ENCODE measurements around the gene STN1. TPM values are rescaled to one million over a fixed set of nuclear protein-coding genes. Genes with fewer than 3 reads are reported as not detected.

STN1 gene
- total RNA-seq, 1 experiment from 2014 or later, result 28.9 TPM

DNA sequence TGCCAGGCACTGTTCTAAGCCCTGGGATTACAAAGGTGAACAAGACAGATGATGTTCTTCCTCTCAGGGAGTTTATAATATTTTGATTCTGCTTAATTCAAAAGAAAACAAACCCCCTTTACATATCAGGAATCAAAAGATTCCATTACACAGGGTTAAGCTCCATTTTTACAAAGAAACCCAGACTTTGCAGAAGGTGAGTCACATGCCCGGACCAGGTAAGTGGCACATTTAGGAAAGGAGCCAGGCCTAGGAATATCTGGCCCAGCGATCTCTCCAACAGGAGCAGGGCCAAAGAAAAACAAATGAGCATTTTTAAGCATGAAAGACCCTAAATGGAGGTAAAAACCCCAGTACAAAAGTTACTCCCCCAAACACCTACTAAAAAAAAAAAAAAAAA lies 1.1 kb downstream of the STN1 start:
- in situ Hi-C loops (cut with HindIII; ENCODE audit: low pct_unique_long_range_greater_than_20kb, low sequenced_read_pairs) (no loop called here), intact Hi-C loops (cut with micrococcal nuclease; ENCODE audit: unreplicated experiment) (loop anchor here (5.0 kb wide), 1 partner anchor 50 kb away; the partner anchor contains the start of gene SLK)
- peak overlapping the region; percentile 98 for H3K27ac ChIP-seq (ENCODE audit: low read length)
- ChIA-PET POLR2A (no interaction called here), CTCF (no interaction called here)
- ATAC-seq, result no peak
- H3K4me1 ChIP-seq (ENCODE audit: control insufficient read depth, insufficient read depth, low read length), result peaks cover 28% of the 10 kb centered on the region
- no peak for DNase-seq (ENCODE audit: low read depth, low spot score)
- H3K27me3 ChIP-seq (ENCODE audit: control insufficient read depth, insufficient read depth, low read length), result no peaks in the 10 kb centered on the region
- peaks cover 7% of the 10 kb centered on the region; the same call in 1 of the 2 replicates for H3K36me3 ChIP-seq (ENCODE audit: control insufficient read depth, insufficient read depth, low read length)
- TSS peak; percentile 84 for BruUV-seq (replicated peaks)
- H3K9me3 ChIP-seq (ENCODE audit: control insufficient read depth, insufficient read depth, low read depth, low read length), result peaks cover 8% of the 10 kb centered on the region; the same call in 1 of the 2 replicates
- H3K4me3 ChIP-seq (ENCODE audit: low read depth in 2 of 2, low read length in 2 of 2), result peak overlapping the region; percentile 86 to 90
- TF ChIP-seq SIN3A (IDR thresholded peaks at IDR 0.05; ENCODE audit: borderline replicate concordance, insufficient read depth, low read depth, low read length), result no peak
- TF ChIP-seq CTCF (IDR thresholded peaks at IDR 0.05), result no peak
- no peak for TF ChIP-seq TCF7L2 (IDR thresholded peaks at IDR 0.05; ENCODE audit: low read depth, low read length)
- TF ChIP-seq POLR2AphosphoS5 (IDR thresholded peaks at IDR 0.05; ENCODE audit: low read depth, low read length), result no peak
- TF ChIP-seq, protein P1, sequence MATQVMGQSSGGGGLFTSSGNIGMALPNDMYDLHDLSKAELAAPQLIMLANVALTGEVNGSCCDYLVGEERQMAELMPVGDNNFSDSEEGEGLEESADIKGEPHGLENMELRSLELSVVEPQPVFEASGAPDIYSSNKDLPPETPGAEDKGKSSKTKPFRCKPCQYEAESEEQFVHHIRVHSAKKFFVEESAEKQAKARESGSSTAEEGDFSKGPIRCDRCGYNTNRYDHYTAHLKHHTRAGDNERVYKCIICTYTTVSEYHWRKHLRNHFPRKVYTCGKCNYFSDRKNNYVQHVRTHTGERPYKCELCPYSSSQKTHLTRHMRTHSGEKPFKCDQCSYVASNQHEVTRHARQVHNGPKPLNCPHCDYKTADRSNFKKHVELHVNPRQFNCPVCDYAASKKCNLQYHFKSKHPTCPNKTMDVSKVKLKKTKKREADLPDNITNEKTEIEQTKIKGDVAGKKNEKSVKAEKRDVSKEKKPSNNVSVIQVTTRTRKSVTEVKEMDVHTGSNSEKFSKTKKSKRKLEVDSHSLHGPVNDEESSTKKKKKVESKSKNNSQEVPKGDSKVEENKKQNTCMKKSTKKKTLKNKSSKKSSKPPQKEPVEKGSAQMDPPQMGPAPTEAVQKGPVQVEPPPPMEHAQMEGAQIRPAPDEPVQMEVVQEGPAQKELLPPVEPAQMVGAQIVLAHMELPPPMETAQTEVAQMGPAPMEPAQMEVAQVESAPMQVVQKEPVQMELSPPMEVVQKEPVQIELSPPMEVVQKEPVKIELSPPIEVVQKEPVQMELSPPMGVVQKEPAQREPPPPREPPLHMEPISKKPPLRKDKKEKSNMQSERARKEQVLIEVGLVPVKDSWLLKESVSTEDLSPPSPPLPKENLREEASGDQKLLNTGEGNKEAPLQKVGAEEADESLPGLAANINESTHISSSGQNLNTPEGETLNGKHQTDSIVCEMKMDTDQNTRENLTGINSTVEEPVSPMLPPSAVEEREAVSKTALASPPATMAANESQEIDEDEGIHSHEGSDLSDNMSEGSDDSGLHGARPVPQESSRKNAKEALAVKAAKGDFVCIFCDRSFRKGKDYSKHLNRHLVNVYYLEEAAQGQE (IDR thresholded peaks at IDR 0.05; ENCODE audit: insufficient read depth in 1 of 2, low read depth in 2 of 2, low read length in 1 of 2), result no peak

DNA sequence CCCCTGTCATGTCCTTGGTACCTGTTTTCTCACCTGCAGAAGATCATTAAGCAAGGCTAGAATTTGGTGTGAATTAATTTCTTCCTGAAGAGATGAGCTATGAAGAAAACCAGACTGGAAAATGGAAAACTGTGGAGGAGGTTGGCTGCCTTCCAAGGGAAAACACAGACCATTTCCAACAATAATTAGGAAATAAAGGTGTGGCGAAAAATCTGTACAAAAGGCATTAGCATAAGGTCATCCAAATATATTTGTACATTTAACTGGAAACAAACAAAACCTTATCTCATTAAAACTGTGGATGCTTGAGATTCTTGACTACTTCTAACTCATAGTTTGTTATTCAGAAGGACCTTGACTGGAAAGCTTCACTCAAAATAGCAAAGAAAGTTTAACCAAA lies 1.7 kb downstream of the STN1 start:
- ChIA-PET CTCF (no interaction called here), POLR2A (interaction anchor here (0.5 kb wide), 1 partner anchor 22 kb away, joined by 5 read pairs; no protein-coding TSS in a partner anchor)
- in situ Hi-C loops (cut with HindIII; ENCODE audit: low pct_unique_long_range_greater_than_20kb, low sequenced_read_pairs) (no loop called here), intact Hi-C loops (cut with micrococcal nuclease; ENCODE audit: unreplicated experiment) (loop anchor here (5.0 kb wide), 1 partner anchor 51 kb away; the partner anchor contains the start of gene SLK)
- H3K27ac ChIP-seq (ENCODE audit: low read length), result peak overlapping the region; percentile 98
- peaks cover 29% of the 10 kb centered on the region for H3K4me1 ChIP-seq (ENCODE audit: control insufficient read depth, insufficient read depth, low read length)
- H3K36me3 ChIP-seq (ENCODE audit: control insufficient read depth, insufficient read depth, low read length), result peaks cover 7% of the 10 kb centered on the region; the same call in 1 of the 2 replicates
- BruUV-seq (replicated peaks), result no TSS peak
- DNase-seq (ENCODE audit: low read depth, low spot score) (no peak), ATAC-seq (no peak)
- H3K4me3 ChIP-seq (ENCODE audit: low read depth in 2 of 2, low read length in 2 of 2), result peak overlapping the region; percentile 86 to 90
- peaks cover 8% of the 10 kb centered on the region; the same call in 1 of the 2 replicates for H3K9me3 ChIP-seq (ENCODE audit: control insufficient read depth, insufficient read depth, low read depth, low read length)
- no peaks in the 10 kb centered on the region for H3K27me3 ChIP-seq (ENCODE audit: control insufficient read depth, insufficient read depth, low read length)
- TF ChIP-seq CTCF (IDR thresholded peaks at IDR 0.05) (no peak), TCF7L2 (IDR thresholded peaks at IDR 0.05; ENCODE audit: low read depth, low read length) (no peak), POLR2AphosphoS5 (IDR thresholded peaks at IDR 0.05; ENCODE audit: low read depth, low read length) (no peak), SIN3A (IDR thresholded peaks at IDR 0.05; ENCODE audit: borderline replicate concordance, insufficient read depth, low read depth, low read length) (no peak)
- TF ChIP-seq, protein P1 (IDR thresholded peaks at IDR 0.05; ENCODE audit: insufficient read depth in 1 of 2, low read depth in 2 of 2, low read length in 1 of 2), result no peak
